Hematopoietic multipotent progenitor cell treated with erythropoietin and hydrocortisone succinate and interleukin-3 and kit ligand, for 8 days (in vitro differentiated cells): ENCODE measurements around the gene RETREG3.
"Not testable (repeated sequence)": the region's sequence is repeated elsewhere in the genome, so short reads cannot be mapped to it uniquely, and the experiment has no call there.

ENCODE experiments used
- DNase-seq: peaks from one replicate; pipeline ENCODE4 v3.0.0-alpha.2; 2015

Gene RETREG3

DNA sequence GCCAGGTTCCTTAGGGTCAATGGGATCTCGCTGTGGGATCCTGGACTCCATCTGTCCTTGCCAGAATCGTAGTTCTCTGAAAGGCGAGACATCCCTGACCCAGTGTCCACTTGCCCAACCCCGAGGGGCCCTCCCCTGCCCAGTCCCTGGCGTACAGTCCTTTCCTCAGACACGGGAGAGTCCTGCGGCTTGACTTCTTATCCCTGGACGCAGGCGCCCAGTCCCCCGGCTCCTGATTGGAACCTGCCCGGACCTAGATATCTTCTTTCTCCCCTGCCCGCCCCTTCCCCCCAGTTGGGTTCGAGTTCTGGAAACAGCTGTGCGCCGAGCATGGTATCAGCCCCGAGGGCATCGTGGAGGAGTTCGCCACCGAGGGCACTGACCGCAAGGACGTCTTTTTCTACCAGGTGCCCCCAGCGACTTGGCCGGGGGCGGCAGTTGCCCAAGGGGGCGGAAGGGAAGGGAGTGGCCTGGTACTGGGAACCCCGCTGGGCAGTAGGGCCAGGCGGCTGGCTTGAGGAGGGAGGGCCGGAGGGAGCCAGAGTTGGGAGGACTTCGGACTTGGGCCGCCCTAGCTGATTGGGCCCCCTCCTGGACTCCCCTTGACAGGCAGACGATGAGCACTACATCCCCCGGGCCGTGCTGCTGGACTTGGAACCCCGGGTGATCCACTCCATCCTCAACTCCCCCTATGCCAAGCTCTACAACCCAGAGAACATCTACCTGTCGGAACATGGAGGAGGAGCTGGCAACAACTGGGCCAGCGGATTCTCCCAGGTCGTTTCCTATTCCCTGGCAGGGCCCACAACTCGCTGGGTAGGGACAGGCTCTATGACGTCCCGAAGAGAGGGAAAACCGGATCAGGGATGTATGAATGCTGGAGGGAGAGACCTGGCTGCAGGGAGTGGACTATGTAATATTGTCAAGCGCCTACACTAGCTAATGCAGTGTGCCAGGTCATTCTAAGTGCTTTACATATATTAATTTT is 934 bp upstream of the RETREG3 start:
- DNase-seq = not testable (repeated sequence)

DNA sequence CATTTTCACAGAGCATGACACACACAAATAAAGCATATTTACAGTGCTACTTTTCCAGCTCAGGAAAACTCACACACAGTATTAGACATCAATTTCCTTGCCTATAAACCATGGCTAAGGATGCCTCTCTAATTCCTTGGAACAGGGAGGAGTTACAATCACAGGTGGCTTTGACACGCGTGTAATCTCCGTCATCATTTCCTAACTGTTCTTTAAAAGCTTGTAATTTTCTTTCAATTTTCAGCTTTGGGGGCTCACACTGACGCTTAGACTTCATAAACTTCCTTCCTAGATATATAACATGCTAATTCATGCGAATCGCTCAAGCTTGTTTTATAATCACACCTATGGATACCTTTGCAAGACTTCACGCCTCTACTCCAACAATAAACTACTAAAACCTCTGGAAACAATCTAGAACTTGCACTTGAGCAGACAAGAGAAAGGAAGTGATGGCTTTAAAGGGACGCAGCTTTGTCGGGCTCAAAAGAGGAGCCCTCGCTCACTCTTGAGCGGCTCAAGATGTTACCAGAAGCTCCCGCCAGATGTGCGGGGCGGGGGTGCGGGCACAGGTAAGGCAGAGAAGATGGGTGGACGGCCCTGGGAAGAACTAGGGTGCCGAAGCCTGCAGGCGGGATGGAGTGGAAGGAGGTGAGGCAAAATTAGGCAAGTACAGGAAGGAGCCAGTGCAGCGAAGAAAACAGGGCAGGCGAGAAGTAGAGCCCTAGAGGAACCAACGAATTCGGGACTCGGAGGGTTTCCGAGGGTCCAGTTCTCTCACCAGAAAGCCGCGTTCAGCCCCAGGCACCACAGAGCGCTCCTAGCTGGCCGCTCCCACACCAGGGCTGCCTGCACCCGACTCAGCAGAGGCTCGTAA is 631 bp downstream of the RETREG3 start:
- DNase-seq = no peak

DNA sequence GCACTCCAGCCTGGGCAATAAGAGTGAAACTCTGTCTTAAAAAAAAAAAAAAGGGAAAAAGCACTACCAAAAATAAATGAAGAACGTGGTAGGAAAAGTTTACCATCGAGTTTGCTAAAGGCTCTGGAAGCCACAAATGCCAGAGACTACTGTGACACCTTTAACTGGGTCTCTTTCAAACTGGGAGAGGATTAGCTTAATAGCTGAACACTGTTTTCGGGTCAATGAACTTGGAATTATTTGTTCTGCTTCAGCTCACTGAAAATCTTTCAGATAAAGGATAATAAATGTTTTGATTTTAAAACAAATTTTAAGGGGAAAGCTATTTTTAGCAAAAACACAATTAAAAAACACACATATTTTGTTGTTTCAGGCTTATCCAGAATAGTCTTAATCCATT is 1.4 kb downstream of the RETREG3 start:
- no peak for DNase-seq

DNA sequence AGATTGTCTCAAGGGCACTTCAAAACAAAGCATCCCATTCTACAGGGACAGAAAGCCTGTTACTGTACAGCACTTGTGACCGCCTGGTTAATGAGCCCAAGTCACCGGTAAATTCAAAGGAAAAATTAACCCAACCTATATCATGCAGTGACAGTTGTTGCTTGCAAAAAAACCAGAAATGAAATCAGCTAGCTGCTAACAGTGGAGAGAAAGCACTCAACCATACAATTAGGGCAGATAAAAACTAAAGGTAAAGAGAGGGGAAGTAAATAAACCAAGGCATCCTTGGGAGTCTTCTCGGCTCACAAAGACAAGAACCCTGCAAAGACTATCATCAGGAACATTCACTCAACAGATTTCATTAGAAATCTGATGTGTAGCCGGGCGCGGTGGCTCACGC is 5.9 kb downstream of the RETREG3 start:
- DNase-seq = no peak

DNA sequence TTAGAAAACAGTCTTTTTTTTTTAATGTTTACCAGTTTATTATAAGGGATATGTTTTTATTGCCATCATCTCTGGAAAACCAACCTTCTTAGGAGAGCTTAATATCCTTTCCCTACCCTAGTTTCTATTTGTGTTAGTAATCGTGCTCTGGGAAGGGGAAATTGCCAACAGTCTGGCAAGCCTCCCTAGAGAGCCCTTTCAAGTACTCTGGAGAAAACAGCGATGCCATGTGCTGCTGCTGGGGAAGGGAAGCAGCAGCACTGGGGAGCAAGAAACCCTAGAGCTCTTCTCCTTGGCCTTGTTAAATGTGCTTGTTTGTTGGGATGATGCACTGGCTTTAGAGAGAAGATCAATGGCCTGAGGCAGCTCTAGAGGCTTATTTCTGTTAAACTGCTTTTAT is 10.3 kb downstream of the RETREG3 start:
- no peak for DNase-seq

DNA sequence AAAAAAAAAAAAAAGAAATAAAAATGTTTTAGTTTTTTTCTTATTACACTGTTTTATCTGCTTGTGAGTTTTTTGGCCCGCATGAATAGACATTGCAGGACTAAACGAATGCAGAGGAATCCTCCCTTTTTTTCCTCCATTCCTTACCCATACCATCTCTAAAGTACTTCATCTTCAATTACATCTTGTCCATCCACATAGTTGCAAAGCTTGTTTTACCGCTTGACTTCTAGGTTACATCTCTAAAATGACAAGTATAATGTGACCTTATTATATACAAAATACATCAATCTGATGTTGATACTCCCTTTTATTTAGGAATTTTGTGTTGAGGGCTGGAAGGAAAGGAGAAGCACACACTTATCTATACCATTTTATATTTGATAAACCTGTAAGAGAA is 12.8 kb downstream of the RETREG3 start:
- DNase-seq = no peak

DNA sequence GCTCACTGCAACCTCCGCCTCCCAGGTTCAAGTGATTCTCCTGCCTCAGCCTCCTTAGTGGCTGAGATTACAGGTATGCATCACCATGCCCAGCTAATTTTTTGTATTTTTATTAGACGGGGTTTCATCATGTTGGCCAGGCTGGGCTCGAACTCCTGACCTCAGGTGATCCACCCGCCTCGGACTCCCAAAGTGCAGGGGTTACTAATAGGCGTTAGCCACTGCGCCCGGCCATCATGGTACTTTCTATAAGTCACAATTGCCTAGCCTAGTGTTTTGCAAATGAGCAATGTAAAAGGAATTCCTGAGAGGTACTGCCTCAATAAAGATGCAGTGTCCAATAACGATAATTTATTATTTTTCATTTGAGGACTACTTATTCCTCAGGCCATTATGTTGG is 17.8 kb downstream of the RETREG3 start:
- DNase-seq = no peak

DNA sequence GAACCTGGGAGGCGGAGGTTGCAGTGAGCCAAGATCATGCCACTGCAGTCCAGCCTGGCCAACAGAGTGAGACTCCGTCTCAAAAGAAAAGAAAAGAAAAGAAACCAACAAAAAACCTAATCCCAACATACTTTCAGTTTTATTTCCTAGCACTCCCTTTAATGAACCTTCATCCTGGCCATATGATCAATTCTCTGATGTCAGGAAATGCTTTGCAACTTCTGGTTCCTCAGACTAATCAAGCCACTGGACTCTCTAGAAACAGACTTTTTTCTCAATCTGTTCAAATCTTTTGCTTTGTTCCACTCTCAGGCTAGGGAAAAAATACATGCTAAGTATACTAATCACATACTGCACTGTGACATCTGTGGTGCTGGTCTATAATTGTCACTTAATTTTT is 18.3 kb downstream of the RETREG3 start:
- no peak for DNase-seq

DNA sequence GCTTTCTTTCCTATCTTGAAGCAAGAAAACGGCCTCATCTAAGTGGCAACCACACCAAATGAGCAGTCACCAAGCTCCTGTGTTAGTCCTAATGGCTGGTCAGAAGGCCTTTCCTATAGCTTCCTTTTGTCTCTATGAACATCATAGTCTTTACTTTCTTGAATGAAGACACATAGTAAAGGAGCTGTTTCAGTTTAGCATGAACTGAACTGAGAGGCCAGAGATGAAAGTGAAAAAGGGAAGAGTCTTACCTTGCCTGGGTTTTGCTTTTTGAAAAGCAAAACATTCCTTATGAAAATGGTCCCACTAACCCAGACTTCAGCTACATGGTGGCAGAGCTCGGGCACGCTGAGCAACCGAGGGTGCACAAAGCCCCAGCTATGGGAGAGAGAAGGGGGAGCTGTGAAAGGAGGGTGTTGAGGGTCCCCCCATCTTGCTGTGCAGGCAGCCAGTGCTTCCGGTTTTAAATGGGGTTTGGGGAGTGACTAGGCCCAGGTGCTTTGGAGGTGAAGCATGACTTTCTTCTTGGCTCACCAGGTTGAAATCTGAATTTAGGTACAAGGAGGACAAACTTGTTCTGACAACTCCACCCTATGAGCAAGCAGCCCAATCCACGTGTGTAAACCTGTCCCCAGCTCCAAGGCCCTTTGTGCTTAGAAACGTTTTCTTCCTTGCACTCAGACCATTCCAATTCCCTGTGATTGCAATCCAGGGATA is 22.5 kb downstream of the RETREG3 start:
- no peak for DNase-seq

DNA sequence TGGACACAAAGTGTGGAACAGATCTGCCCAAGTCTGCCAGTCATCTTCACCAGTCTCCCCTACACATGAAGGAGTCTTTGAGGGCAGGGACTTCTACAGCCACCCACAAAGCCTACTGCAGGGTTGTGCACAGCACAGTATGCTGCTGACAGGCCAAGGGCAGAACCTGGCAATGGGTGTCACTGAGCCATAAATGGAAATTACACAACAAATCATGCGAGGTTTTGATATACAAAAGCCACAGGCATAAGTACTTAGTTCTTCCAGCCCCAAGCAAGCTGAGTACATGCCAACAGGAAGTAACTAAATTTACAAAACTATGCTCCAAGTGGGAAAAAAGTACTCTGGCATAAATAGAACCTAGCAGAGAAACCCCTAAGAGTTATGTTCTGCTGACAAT is 23.8 kb downstream of the RETREG3 start:
- no peak for DNase-seq

DNA sequence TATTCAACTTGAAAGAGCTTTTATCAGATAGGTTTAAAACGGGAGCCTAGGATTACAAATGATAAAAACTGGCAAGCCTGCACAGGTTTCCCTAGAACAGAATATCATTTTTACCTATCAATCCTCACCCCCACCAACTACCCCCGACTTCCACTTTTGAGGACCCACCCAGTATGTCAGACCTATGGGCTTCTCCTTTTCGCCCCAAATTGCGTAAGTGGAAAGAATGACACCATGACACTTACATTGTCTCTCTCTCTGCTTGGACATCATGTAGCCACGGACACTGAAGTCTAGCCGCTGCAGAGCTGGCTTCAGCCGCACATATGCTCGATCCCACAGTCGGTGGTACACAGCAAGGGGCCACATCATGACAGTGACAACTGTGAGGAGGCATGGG is 24.3 kb downstream of the RETREG3 start:
- DNase-seq = no peak

DNA sequence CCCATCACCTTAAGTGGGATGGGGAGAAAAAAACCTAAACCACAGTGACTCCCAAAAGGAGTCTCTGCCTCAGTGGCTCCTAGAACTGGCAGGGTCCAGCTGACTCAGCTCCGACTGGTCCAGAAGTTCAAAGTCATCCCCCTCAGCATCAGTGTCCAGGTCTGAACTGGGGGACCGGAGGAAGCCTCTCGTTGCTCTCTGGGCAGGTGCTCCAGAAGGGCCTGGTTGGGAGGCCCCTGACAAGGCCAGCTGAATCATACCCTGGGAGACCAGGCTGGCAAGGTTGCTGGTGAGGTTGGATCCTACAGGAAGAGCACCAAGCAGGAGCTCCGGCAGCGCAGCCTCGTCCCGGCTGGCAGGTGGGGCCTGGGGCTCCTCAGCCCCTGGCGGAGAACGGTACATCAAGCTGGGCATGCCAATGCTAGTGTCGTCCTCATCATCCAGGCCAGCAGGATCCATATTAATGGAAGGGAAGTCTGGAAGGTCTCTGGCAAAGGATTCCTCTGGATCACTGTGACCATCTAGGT is 27.4 kb downstream of the RETREG3 start:
- DNase-seq = no peak

DNA sequence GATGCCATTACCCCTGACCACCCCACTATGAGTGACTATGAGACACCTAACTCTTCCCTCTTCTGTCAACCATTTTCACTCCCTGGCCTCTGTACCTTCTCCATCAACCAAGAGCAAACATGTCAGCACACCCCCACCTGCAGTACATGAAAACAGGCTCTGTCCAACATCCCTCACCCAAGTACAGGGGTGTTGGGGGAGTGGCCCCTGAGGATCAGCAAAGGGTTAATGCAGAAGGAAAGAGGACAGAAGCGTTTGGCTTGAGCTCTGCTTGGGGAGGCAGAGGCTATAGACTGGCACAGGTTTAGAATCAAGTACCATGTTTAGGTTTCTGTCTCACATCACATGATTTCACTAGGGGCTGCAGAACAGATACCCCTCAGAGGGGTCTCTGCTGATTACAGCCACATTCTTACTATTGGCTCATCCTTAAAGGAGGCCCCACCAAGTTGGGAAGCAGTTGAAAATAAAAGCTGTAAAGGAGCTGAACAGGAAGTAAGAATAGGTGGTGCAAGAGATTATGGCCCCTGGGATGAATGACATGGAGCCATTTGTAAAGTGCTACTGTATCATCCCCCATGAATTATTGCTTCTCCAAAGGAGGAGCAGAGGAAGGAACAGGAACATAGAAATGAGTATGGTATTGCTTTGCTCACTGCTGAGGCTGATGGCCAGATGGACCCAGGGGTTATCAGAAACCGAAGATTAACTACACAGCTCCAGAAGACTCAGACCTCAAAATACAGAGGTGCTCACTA is 29.2 kb downstream of the RETREG3 start:
- DNase-seq = no peak

DNA sequence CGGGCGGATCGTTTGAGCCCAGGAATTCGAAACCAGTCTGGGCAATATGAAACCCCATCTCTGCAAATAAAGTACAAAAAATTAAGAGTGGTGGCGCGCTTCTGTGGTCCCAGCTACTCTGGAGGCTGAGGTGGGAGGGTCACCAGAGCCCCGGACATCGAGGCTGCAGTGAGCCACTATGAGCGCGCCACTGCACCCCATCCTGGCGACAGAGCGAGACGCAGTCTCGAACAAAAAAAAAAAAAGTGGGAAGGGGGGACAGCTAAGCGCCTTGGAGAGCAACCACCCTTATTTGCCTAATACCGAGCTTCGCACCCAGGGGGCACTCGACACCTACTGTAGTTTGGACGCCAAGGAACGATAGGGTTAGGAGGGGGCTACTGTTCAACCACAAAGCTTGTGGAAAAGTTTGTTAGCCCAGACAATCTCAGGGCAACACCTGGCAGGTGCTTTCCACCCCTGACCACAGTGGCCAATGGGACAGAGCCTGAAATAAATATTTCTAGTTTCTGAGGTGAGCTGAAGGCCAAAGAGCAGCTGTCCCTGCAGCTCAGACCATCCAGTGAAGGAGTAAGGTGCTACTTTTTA is 30.8 kb downstream of the RETREG3 start:
- peak; percentile 91 for DNase-seq

DNA sequence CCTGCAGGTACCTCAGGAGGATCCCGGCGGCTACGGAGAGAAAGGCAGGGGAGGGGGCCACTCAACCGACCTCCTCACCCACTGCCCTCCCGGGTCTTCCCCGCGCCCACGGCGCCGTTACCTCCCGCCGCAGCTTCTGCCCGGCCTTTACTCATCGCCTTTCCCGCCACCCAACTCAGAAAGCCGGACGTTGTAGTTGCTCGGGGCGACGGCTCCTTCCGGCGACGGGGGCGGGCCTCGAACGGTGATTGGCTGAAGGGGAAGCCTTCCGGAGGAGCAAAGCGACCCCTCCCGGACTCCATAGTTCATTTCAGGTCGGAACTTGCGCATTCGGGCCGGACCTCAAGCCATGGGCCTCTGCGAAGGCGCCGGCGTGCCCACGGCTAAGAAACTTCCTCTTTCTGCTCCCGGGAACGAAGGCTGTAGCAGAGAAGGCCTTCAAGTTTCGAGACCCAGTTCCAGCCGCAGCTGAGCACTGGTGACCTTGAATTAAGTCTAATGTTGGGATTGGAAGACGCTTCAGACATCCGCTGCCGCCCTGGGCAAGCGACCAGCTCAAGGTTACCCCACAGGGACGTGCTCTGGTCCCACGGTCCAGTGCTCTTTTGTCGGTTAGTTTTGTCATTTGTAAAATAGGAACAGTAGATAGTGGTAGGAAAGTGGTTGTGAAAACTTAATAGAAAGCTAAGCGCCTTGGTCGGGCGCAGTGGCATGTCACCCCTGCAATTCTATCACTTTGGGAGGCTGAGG is 31.5 kb downstream of the RETREG3 start, which contains the start of gene PSMC3IP:
Gene PSMC3IP, minus strand, starts transcription at position 198 of the 750 bp plus-strand sequence. Its CDS starts 43 bp downstream, at position 155.
- peak; percentile 95 for DNase-seq

DNA sequence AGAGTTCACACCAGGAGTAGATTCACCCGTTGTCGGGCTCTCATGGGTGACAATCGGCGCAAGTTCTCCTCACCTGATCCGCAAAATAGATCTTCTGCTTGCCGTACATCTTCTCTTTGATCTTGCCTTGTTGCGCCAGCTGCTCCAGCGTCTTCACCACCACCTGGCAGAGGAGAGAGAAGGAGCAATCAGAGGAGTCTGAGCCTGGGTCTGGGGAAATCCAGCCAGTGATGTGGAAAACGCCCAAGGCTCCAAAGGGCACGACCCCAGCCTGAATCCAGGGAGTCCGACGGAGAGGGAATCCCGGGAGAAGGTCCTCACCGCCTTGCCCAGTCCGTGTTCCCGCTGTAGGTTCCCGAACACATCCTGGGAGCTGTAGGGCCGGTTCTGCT is 32.0 kb downstream of the RETREG3 start:
- peak; percentile 33 for DNase-seq

DNA sequence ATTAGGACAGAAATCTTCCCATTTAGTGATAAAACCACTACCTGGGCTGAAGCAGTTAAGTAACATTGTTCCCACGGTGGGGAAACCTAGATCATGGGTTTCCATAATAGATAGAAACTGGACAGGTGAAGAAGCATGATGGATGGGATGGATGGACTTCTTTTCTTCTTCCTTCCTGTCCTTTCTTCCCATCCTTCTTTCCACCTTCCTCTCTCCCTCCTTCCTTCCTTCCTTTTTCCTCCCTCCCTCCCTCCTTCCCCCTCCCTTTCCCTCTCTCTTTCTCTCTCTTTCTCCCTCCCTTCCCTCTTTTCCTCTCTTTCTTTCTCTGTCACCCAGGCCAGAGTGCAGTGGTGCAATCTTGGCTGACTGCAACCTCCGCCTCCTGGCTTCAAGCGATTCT is 34.7 kb downstream of the RETREG3 start:
- no peak for DNase-seq

DNA sequence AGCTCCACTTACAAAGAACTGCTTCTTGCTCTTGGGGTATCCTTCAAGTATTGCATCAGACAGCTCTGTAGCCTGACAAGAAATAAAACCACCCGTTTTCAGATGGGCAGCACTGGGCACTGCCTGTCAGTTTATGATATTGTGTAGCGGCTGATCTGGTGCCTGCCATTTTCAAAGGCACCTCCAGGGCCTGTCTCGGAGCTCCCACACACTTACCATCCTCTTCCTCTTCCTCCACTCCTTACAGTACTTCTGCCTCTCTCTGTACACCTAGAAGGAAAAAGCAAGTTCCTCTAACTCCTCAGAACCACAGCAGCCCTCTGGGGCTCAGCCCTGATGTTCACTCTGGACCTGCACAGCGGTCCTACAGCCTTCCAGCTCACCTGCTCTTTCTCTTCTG is 36.1 kb downstream of the RETREG3 start:
- no peak for DNase-seq

DNA sequence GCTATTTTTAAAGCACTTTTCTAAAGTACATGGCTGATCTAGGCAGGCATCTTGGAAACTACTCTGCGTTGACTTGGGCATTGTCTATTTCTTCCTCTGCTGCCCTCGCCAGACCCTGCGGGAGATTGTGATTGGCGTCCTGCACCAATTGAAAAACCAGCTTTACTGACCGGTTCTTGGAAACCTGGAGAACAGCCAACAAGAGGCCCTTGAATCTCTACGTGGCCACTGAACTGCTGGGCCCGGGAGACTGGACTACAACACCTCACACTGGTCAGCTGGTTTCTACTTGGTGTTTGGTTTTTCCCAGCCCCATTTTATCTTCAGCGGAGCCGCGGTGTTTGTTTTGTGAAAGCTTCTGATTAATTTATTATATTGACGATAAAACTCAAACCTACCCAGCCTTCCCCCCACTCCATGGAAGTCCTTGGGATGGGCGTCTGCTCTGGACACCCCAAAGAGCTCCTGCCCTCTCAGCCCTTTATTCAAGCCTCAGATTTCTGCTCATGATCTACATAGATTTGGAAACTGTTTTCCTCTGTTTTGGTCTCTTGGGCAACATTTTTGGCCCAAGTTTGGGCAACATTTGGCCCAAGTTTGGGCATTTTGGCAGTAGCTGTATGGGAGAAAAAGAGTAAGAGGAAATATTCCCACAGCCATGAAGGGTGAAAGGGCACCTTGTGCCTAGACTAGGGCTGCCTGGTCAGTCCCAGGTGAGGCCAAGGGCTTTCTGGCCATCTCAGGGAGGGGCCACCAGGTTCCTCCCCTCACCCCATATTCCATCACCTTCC is 37.5 kb downstream of the RETREG3 start:
- DNase-seq = no peak
